Effector memory CD4-positive, alpha-beta T cell (primary cell): ENCODE data around the gene SYT6.

Source experiments
- DNase-seq, 3 donors: peaks; one replicate each; pipeline ENCODE4 v3.0.0-alpha.2; 2020
- H3K27ac ChIP-seq: 2 replicates; pipeline ENCODE4 v1.7.0; 2013; ENCODE audit warnings: mild to moderate bottlenecking, low read length, moderate library complexity; ENCODE audit not compliant: insufficient read depth, poor library complexity, severe bottlenecking
- H3K27me3 ChIP-seq: replicated peaks from 2 replicates; pipeline ENCODE4 v1.7.0; 2013; ENCODE audit warnings: mild to moderate bottlenecking, low read length; ENCODE audit not compliant: insufficient read depth, control insufficient read depth, poor library complexity, severe bottlenecking
- H3K36me3 ChIP-seq: 2 replicates; pipeline ENCODE4 v1.7.0; 2013; ENCODE audit warnings: mild to moderate bottlenecking, low read length, moderate library complexity; ENCODE audit not compliant: control insufficient read depth, insufficient read depth
- H3K4me1 ChIP-seq: 2 replicates; pipeline ENCODE4 v1.7.0; 2013; ENCODE audit warnings: low read length, mild to moderate bottlenecking; ENCODE audit not compliant: control insufficient read depth, insufficient read depth, poor library complexity, severe bottlenecking
- H3K4me3 ChIP-seq: 2 replicates; pipeline ENCODE4 v1.7.0; 2013; ENCODE audit warnings: low read length, low read depth, mild to moderate bottlenecking; ENCODE audit not compliant: insufficient read depth, poor library complexity, severe bottlenecking
- H3K9me3 ChIP-seq: 2 replicates; pipeline ENCODE4 v1.7.0; 2013; ENCODE audit warnings: mild to moderate bottlenecking, low read length, moderate library complexity; ENCODE audit not compliant: control insufficient read depth

SYT6 gene

DNA sequence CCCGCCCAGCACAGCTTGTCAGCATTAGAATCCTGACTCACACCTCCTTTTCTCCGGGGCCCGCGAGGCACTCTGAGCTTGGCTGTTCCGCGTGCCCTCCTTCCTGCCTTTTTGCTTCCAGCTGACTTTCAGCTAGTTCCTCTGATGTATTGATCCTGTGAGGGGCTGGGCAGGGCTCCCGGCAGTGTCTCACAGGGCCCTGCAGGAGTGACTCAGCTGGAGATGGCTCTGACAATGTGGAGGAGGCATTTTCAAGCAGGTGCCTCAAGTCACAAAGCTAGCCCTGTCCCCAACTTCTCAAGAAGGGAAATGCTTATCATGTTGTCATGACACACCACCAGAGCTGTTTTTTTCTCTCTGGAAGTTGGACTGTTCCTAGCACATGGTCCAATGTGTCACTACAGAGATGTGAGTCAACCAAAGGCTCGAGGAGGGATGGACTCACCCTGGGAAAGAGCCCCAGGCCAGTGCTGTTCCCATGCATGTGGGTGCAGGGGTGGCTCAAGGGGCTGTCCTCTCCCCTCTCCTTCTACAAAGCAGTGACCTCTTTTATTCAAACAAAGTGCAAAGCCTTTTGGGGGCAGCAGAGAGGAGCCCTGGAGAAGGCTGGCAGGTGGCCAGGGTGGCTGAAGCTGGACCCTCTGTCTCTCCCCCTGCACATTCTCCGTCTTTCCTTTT is 30.6 kb downstream of the SYT6 start:
- Histone ChIP-seq H3K36me3 (no peaks in the 10 kb centered on the region), H3K4me3 (no peak overlapping the region), H3K9me3 (no peaks in the 10 kb centered on the region), H3K4me1 (no peaks in the 10 kb centered on the region), H3K27me3 (no peaks in the 10 kb centered on the region), H3K27ac (no peak overlapping the region)
- DNase-seq = no peak

DNA sequence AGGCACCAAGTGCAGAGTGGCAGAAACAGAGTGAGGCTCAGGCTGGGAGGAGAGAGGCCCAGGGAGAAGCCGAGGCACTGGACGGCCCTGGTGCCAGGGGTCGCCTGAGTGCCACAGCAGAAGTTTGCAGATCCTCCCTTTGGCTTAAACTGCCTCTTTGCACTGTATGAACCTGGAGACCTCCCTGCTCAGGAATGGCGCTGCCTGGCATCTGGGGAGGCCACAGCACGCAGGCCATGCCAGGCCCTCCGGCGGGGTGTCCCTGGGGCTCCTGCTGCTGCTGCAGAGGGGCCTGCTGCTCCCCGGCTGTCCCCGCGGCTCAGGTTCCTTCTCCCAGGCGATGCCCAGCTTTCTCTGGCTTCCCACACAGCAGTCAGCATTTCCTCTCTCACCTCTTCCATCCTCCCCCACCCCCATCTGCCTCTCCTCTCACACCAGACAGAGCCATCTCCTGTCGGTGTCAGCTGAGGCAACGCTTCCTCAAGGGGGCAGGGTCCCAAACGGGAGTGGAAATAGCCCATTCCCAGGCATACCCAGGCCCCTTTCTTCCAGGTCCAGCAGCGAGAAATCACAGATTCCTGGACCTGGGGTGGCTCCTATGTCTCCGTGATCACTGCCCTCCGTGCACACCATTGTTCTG is 35.2 kb downstream of the SYT6 start:
- DNase-seq = no peak
- Histone ChIP-seq H3K27me3 (no peaks in the 10 kb centered on the region), H3K9me3 (no peaks in the 10 kb centered on the region), H3K4me3 (no peak overlapping the region), H3K4me1 (no peaks in the 10 kb centered on the region), H3K36me3 (no peaks in the 10 kb centered on the region), H3K27ac (no peak overlapping the region)

DNA sequence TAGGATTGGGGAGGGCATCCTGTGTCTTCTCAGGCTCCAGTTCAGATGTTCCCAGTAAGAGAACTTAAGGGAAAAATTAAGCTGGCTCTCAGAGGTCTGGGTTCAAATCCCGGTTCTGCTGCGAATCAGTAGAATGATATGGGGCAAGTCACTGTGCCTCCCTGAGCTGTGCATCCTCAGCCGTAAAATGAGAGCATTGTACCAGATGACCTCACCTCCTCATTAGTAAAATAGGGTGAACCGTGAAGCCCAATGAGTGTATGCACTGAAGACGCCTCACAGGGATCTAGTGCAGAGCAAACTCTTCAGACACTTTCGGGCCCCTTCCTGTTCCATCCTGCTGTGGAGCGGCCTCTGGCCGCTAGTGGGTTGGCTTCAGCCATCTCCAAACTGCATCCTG is 36.0 kb downstream of the SYT6 start:
- Histone ChIP-seq H3K36me3 (no peaks in the 10 kb centered on the region), H3K4me3 (no peak overlapping the region), H3K4me1 (no peaks in the 10 kb centered on the region), H3K27ac (no peak overlapping the region), H3K9me3 (no peaks in the 10 kb centered on the region), H3K27me3 (no peaks in the 10 kb centered on the region)
- DNase-seq = no peak

GRCh38 chr1:114116086-114116485 is 37.6 kb downstream of the SYT6 start:
- Histone ChIP-seq H3K4me3 (no peak overlapping the region), H3K27me3 (no peaks in the 10 kb centered on the region), H3K36me3 (no peaks in the 10 kb centered on the region), H3K4me1 (no peaks in the 10 kb centered on the region), H3K27ac (no peak overlapping the region), H3K9me3 (no peaks in the 10 kb centered on the region)
- DNase-seq = no peak

- no peak overlapping the region for H3K4me3 ChIP-seq
These were observed 39.2 kb downstream of the SYT6 start for GRCh38 chr1:114114185-114115094.

DNA sequence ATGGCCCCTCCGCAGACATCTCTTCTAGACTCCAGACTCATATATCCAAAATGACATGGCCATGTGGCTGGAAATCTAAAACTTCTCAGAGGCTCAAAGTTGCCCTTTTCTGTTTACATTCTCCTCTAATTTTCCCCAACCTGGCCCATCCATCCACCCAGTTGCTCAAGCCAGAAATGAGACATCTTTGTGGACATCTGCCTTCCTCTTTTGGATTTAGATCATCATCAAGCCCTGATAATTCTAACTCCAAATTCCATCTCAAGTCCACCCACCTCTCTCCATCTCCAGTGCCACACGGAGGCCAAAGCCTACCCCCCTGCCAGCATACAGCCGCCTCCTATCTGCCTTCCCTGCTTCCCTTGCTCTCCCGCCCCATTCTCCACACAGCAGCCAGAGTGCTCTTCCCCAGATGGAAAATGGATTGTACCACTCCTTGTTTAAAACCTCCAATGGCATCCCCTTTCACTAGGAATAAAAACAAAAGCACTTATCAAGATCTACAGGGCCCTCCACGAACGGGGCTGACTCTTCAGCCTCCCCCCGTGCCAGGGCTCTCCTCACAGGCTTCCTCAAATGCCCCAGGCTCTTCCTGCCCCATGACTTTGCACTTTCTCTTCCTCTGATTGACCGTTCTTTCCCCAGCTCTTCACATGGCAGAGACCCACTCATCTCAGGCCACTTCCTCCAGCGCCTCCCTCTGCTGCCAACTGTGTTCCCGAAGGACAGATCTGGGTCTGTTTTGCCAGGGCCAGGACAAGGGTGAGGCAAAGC is 40.1 kb downstream of the SYT6 start:
- Histone ChIP-seq H3K36me3 (no peaks in the 10 kb centered on the region), H3K4me1 (no peaks in the 10 kb centered on the region), H3K27ac (no peak overlapping the region), H3K9me3 (no peaks in the 10 kb centered on the region), H3K4me3 (no peak overlapping the region), H3K27me3 (no peaks in the 10 kb centered on the region)
- no peak for DNase-seq

More at GRCh38 chr1:114114185-114115094, 39.2 kb downstream of the SYT6 start:
- Histone ChIP-seq H3K27ac (no peak overlapping the region), H3K4me1 (no peaks in the 10 kb centered on the region), H3K27me3 (no peaks in the 10 kb centered on the region), H3K36me3 (no peaks in the 10 kb centered on the region), H3K9me3 (no peaks in the 10 kb centered on the region)
- DNase-seq = no peak

DNA sequence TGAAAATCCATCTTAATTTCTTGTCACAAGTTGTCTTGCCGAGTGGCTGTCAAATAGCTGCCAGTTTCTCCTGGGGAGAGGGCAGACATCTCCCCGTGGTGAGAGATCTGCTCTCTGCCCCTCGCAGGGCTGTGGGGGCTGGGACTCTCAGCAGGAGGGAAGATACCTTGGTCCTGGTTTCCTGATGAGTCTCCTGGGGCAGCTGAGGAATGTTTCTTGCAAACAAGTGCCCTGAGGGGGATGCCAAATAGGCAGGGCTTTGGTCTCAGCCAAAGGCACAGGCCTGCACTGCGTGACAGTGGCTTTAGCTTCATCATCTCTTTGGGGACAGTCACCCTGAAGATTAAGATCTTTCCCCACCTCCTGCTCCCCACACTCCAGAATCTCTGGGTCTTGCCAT is 40.9 kb downstream of the SYT6 start:
- Histone ChIP-seq H3K4me1 (no peaks in the 10 kb centered on the region), H3K27ac (no peak overlapping the region), H3K9me3 (no peaks in the 10 kb centered on the region), H3K4me3 (no peak overlapping the region), H3K36me3 (no peaks in the 10 kb centered on the region), H3K27me3 (no peaks in the 10 kb centered on the region)
- no peak for DNase-seq

- H3K9me3 ChIP-seq = no peaks in the 10 kb centered on the region
- H3K4me1 ChIP-seq = no peaks in the 10 kb centered on the region
- H3K4me3 ChIP-seq = no peak overlapping the region
- no peak overlapping the region for H3K27ac ChIP-seq
- no peaks in the 10 kb centered on the region for H3K27me3 ChIP-seq
- no peaks in the 10 kb centered on the region for H3K36me3 ChIP-seq
- DNase-seq = no peak
These were observed 41.7 kb downstream of the SYT6 start for GRCh38 chr1:114111731-114112641.

DNA sequence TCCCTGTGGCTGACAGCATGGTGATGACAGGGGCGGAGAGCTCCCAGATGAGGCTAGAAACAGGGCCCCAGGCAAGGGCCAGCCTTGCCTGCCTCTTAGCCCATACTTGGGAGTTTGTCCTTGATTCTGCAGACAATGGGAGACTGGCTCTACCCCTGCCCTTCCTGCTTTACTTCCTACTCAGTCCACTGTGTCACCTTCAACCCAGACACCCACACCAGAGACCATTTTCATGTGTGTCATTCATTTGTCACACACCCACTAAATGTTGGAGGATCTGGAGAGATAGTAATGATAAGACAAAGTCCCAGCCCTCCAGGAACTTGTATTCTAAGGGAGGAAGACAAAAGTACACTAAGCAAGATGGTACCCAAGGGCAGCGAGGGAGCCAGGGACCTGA is 43.7 kb downstream of the SYT6 start:
- no peaks in the 10 kb centered on the region for H3K36me3 ChIP-seq
- H3K9me3 ChIP-seq = no peaks in the 10 kb centered on the region
- H3K4me1 ChIP-seq = no peaks in the 10 kb centered on the region
- no peaks in the 10 kb centered on the region for H3K27me3 ChIP-seq
- no peak overlapping the region for H3K27ac ChIP-seq
- no peak for DNase-seq
- H3K4me3 ChIP-seq = no peak overlapping the region
